Hair follicle dermal papilla cell (primary cell): ENCODE data around the gene CHD9. TPM values are rescaled to one million over a fixed set of nuclear protein-coding genes. Genes with fewer than 3 reads are reported as not detected.
A peak's percentile ranks its signal among the peaks of the same experiment; 100 is the strongest.

Experiments used
- small RNA-seq: library from RNA; depleted of rRNA; stranded (forward); fragments of <200 nt; gene quantifications from one replicate; pipeline ENCODE3, GENCODE V24; 2012
- total RNA-seq: library from RNA; depleted of rRNA; stranded (reverse); fragments of >200 nt; gene quantifications from 2 replicates; pipeline ENCODE4 v1.2.3, GENCODE V29; 2012

CHD9 gene, protein sequence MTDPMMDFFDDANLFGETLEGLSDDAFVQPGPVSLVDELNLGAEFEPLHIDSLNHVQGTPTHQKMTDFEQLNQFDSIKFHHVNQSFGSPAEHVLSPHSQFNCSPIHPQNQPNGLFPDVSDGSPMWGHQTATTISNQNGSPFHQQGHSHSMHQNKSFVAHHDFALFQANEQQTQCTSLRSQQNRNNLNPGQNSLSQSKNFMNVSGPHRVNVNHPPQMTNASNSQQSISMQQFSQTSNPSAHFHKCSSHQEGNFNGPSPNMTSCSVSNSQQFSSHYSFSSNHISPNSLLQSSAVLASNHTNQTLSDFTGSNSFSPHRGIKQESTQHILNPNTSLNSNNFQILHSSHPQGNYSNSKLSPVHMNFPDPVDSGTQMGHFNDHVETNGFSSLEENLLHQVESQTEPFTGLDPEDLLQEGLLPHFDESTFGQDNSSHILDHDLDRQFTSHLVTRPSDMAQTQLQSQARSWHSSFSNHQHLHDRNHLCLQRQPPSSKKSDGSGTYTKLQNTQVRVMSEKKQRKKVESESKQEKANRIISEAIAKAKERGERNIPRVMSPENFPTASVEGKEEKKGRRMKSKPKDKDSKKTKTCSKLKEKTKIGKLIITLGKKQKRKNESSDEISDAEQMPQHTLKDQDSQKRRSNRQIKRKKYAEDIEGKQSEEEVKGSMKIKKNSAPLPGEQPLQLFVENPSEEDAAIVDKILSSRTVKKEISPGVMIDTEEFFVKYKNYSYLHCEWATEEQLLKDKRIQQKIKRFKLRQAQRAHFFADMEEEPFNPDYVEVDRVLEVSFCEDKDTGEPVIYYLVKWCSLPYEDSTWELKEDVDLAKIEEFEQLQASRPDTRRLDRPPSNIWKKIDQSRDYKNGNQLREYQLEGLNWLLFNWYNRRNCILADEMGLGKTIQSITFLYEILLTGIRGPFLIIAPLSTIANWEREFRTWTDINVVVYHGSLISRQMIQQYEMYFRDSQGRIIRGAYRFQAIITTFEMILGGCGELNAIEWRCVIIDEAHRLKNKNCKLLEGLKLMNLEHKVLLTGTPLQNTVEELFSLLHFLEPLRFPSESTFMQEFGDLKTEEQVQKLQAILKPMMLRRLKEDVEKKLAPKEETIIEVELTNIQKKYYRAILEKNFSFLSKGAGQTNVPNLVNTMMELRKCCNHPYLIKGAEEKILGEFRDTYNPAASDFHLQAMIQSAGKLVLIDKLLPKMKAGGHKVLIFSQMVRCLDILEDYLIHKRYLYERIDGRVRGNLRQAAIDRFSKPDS (N-terminal part only)
- total RNA-seq: 73.3 and 77.6 TPM in 2 replicates

DNA sequence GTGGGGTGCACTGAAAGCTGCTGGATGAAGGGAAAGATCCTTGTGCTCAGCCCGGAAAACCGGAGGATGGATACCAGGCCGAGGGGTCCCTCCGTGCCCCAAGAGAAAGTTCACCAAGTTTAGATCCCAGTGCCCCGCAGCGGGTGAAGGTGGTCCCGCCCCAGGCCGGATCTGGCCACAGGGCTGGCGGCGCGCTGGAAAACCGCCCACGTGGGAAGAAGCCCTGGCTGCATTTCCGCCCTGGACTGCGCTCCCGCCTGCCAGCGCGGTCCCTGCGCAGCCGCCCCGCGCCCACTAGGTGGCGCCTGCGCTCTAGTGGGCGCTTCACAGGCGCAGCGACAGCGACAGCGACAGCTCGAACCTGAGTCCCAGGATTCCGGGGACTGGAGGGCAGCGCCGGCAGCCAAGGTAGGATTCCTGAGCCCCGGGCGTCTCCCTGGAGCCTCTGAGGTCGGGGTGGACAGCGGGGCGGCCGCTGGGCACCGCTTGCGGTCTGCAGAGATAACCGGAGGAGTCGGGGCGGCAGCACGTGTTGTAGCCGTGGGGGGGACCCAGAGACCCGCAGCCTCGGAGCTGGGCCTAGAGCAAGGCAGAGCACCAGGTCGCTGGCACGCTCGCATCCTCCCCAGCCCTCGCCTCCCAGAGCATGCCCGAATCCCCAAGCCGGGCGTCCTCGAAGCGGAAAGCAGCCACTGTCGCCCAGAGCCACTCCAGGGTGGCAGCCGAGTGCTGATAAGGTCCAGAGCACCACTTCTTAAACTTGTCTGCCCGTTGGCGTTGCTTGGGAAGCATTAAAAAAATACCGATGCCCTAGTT lies at the start of gene CHD9:
Gene CHD9, plus strand, starts transcription at position 322 of the 816 bp plus-strand sequence. CDS start 101,099 bp downstream, outside the sequence.

DNA sequence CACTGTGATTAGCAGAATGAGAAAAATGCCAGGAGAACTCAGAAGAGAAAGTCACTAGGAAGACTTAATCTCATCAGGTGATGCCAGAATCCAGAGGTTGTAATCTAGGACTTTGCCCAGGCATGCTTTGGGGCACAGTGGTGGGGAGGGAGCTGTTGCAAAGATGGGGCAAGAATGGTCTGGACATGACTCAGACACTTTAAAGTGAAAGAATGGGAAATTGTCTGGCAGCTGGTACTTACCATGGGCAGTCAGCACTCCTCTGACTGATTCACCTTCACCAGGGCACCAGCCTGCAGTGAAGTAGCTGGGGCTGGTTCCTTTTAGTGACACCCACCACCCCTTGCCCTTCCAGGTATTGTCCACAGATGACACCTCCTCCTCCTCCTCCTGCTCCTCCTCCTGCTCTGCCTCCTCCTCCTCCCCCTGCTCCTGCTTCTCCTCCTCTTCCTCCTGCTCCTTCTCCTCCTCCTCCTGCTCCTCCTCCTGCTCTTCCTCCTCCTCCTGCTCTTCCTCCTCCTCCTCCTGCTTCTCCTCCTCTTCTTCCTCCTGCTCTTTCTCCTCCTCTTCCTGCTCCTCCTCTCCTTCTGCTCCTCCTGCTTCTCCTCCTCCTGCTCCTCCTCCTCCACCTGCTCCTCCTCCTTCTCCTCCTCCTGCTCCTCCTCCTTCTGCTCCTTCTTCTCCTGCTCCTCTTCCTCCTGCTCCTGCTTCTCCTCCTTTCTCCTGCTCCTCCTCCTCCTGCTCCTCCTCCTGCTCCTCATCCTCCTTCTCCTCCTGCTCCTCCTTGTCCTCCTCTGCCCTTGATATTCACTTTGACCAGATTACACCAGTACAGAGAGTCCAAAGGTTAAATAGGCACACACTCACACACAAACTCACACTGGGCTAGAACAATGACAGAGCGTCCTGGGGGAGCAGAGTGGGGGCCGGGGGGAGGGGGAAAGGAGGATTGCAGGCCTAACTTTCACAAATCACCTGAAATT lies 2.0 kb upstream of the CHD9 start, which contains the start of gene CHD9NB:
Gene CHD9NB, minus strand, starts transcription at position 379 of the 983 bp plus-strand sequence. CDS start 8,739 bp downstream, outside the sequence.

Small RNAs within 50 kb of the gene (small RNA-seq; reads per million reads assigned to genes)
- gene RF01210 (not detected), gene RNA5SP427 (0.88 reads per million, percentile 14 among the genes with 10 or more reads in this experiment)

Other genes starting within 250 kb of the CHD9 start
- 0.65 and 1.3 TPM in 2 replicates for gene CHD9NB, start 2.1 kb upstream of the CHD9 start, total RNA-seq